Liver (tissue), 9 donors: ENCODE measurements around the gene STATH. TPM values are rescaled to one million over a fixed set of nuclear protein-coding genes. Genes with fewer than 3 reads are reported as not detected.
"Not testable (repeated sequence)": the region's sequence is repeated elsewhere in the genome, so short reads cannot be mapped to it uniquely, and the experiment has no call there.

Experiments used
- DNase-seq: peaks from one replicate; pipeline ENCODE4 v3.0.0-alpha.2; 2017; ENCODE audit warnings: low spot score
- H3K27ac ChIP-seq, 2 donors: one replicate each; pipeline ENCODE4 v1.7.0; 2013; ENCODE audit warnings: inconsistent platforms in 2 of 2, low read length in 2 of 2, control low read depth in 1 of 2, low read depth in 1 of 2, mild to moderate bottlenecking in 1 of 2
- H3K27me3 ChIP-seq, 4 donors: one replicate each; pipeline versions ENCODE4 v1.6.1 to v1.7.0; 2013; ENCODE audit warnings: low read length in 3 of 4, inconsistent platforms in 1 of 4, mild to moderate bottlenecking in 1 of 4, moderate library complexity in 1 of 4; ENCODE audit not compliant: control insufficient read depth in 4 of 4, insufficient read depth in 4 of 4
- H3K36me3 ChIP-seq, 4 donors: one replicate each; pipeline versions ENCODE4 v1.6.1 to v1.7.0; 2013; ENCODE audit warnings: low read length in 3 of 4, mild to moderate bottlenecking in 3 of 4, low read depth in 1 of 4, moderate library complexity in 1 of 4; ENCODE audit not compliant: control insufficient read depth in 4 of 4, insufficient read depth in 3 of 4
- H3K4me1 ChIP-seq, 4 donors: one replicate each; pipeline versions ENCODE4 v1.6.1 to v1.7.0; 2013; ENCODE audit warnings: low read length in 3 of 4, mild to moderate bottlenecking in 3 of 4, moderate library complexity in 1 of 4; ENCODE audit not compliant: control insufficient read depth in 4 of 4, insufficient read depth in 4 of 4
- H3K4me3 ChIP-seq, 3 donors: one replicate each; pipeline versions ENCODE4 v1.6.1 to v1.7.0; 2013; ENCODE audit warnings: low read length in 3 of 3, control low read depth in 1 of 3, low read depth in 1 of 3, mild to moderate bottlenecking in 1 of 3
- H3K9ac ChIP-seq, 2 donors: one replicate each; pipeline ENCODE4 v1.7.0; 2013; ENCODE audit warnings: low read length in 2 of 2, mild to moderate bottlenecking in 2 of 2, moderate library complexity in 2 of 2, control low read depth in 1 of 2, low read depth in 1 of 2
- H3K9me3 ChIP-seq, 4 donors: one replicate each; pipeline versions ENCODE4 v1.6.1 to v1.7.0; 2013; ENCODE audit warnings: low read length in 3 of 4; ENCODE audit not compliant: control insufficient read depth in 4 of 4
- CTCF ChIP-seq: fragments of 150-350 bp; IDR thresholded peaks from 2 replicates; pipeline ENCODE4 v1.5.1; 2017; ENCODE audit warnings: improper control_type of control experiment, low read depth, low read length; ENCODE audit not compliant: missing input control
- EGR1 ChIP-seq, 2 donors: IDR thresholded peaks; 2 replicates each; pipeline ENCODE4 v1.6.1; 2016 to 2018; ENCODE audit warnings: antibody characterized with exemption in 2 of 2, low read depth in 2 of 2
- FOXA1 ChIP-seq: IDR thresholded peaks from 2 replicates; pipeline ENCODE4 v1.6.1; 2016; ENCODE audit warnings: antibody characterized with exemption
- FOXA2 ChIP-seq: IDR thresholded peaks from 2 replicates; pipeline ENCODE4 v1.6.1; 2016; ENCODE audit warnings: antibody characterized with exemption
- GABPA ChIP-seq, 2 donors: IDR thresholded peaks in 1 of 2; conservative IDR thresholded peaks in 1 of 2; 2 replicates each; pipeline ENCODE4 v1.6.1; 2016; ENCODE audit warnings: antibody characterized with exemption in 2 of 2, mild to moderate bottlenecking in 1 of 2, moderate library complexity in 1 of 2
- HNF4A ChIP-seq, 2 donors: conservative IDR thresholded peaks; 2 replicates each; pipeline ENCODE4 v1.6.1; 2016; ENCODE audit warnings: antibody characterized with exemption in 2 of 2, mild to moderate bottlenecking in 2 of 2
- HNF4G ChIP-seq: IDR thresholded peaks from 2 replicates; pipeline ENCODE4 v1.6.1; 2016; ENCODE audit warnings: antibody characterized with exemption
- MAX ChIP-seq: IDR thresholded peaks from 2 replicates; pipeline ENCODE4 v1.6.1; 2016; ENCODE audit warnings: antibody characterized with exemption
- NR2F2 ChIP-seq: IDR thresholded peaks from 2 replicates; pipeline ENCODE4 v1.6.1; 2016; ENCODE audit warnings: antibody characterized with exemption
- RAD21 ChIP-seq, 2 donors: IDR thresholded peaks; 2 replicates each; pipeline ENCODE4 v1.6.1; 2016; ENCODE audit warnings: antibody characterized with exemption in 2 of 2, mild to moderate bottlenecking in 2 of 2
- SP1 ChIP-seq: IDR thresholded peaks from 2 replicates; pipeline ENCODE4 v1.6.1; 2018; ENCODE audit warnings: antibody characterized with exemption, mild to moderate bottlenecking
- YY1 ChIP-seq: IDR thresholded peaks from 2 replicates; pipeline ENCODE4 v1.6.1; 2016; ENCODE audit warnings: antibody characterized with exemption, mild to moderate bottlenecking
- WGBS: extraction: QIAGEN DNeasy Blood & Tissue Kit; methylation state at CpG from one replicate; pipeline ENCODE4 v1.1.7; 2013; 5-methylcytosine and 5-hydroxymethylcytosine counted together
- polyA plus RNA-seq, 2 donors: library from polyadenylated mRNA; stranded (reverse) in 1 of 2; unstranded in 1 of 2; fragments of 200-250 nt in 1 of 2; fragments of >200 nt in 1 of 2; fragmentation: Nextera tagmentation in 1 of 2; extraction: Ambion mirVana in 1 of 2; gene quantifications; one replicate each; pipeline versions ENCODE4 v1.2.1 to v1.2.3, GENCODE V29; 2013 to 2015
- total RNA-seq, 2 donors: library from RNA; depleted of rRNA; stranded (reverse); fragments of >200 nt; gene quantifications; one replicate each; pipeline ENCODE4 v1.2.3, GENCODE V29; 2014
- TF ChIP-seq, protein P1 (sequence below): IDR thresholded peaks from 2 replicates; pipeline ENCODE4 v1.6.1; 2016; ENCODE audit warnings: antibody characterized with exemption
- TF ChIP-seq, protein P2 (sequence below): IDR thresholded peaks from 2 replicates; pipeline ENCODE4 v1.6.1; 2016; ENCODE audit warnings: antibody characterized with exemption, mild to moderate bottlenecking
- TF ChIP-seq, protein P3 (sequence below): IDR thresholded peaks from 2 replicates; pipeline ENCODE4 v1.6.1; 2016; ENCODE audit warnings: antibody characterized with exemption
- donor health status: healthy.
- donor health status: healthy.
- donor health status: healthy.
- donor health status: healthy.
- donor health status: healthy.

Gene STATH
- total and polyA plus RNA-seq, 4 donors: not detected

DNA sequence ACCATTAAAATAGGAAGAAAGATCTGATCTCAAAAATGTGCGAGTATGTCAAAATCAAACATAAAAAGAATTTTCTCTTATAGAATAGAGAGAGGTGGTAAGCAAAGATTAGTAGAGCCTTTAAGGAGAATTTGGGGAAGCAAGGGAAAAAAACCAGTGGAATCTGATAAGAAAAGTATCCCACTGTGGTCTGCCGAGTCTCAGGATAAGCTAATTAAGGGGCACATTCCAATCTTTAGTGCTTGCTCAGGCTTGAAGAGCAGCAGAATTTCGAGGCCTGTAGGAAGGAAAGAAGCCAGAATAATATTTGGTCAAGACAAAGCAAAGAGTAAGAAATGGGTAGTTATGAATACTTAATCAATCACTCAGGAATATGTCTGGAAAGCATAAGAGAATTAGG, 13.0 kb downstream of the STATH start:
- no peaks in the 10 kb centered on the region for H3K27me3 ChIP-seq
- no peaks in the 10 kb centered on the region for H3K36me3 ChIP-seq
- DNase-seq: no peak
- 69% methylated on average over 3 of the region's 3 CpGs for WGBS
- H3K4me3 ChIP-seq: no peak overlapping the region
- TF ChIP-seq SP1 (no peak), FOXA1 (no peak), YY1 (no peak), NR2F2 (no peak), FOXA2 (no peak), HNF4G (no peak), HNF4A (conservative IDR thresholded peaks at IDR 0.05) (no peak), EGR1 (IDR thresholded peaks at IDR 0.05; ENCODE audit: low read depth in 2 of 2) (no peak), CTCF (no peak), MAX (no peak), RAD21 (IDR thresholded peaks at IDR 0.05) (no peak), GABPA (IDR thresholded peaks at IDR 0.05 in 1 of 2, conservative IDR thresholded peaks at IDR 0.05 in 1 of 2) (no peak)
- TF ChIP-seq, protein P1, sequence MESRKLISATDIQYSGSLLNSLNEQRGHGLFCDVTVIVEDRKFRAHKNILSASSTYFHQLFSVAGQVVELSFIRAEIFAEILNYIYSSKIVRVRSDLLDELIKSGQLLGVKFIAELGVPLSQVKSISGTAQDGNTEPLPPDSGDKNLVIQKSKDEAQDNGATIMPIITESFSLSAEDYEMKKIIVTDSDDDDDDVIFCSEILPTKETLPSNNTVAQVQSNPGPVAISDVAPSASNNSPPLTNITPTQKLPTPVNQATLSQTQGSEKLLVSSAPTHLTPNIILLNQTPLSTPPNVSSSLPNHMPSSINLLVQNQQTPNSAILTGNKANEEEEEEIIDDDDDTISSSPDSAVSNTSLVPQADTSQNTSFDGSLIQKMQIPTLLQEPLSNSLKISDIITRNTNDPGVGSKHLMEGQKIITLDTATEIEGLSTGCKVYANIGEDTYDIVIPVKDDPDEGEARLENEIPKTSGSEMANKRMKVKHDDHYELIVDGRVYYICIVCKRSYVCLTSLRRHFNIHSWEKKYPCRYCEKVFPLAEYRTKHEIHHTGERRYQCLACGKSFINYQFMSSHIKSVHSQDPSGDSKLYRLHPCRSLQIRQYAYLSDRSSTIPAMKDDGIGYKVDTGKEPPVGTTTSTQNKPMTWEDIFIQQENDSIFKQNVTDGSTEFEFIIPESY: no peak
- TF ChIP-seq, protein P2, sequence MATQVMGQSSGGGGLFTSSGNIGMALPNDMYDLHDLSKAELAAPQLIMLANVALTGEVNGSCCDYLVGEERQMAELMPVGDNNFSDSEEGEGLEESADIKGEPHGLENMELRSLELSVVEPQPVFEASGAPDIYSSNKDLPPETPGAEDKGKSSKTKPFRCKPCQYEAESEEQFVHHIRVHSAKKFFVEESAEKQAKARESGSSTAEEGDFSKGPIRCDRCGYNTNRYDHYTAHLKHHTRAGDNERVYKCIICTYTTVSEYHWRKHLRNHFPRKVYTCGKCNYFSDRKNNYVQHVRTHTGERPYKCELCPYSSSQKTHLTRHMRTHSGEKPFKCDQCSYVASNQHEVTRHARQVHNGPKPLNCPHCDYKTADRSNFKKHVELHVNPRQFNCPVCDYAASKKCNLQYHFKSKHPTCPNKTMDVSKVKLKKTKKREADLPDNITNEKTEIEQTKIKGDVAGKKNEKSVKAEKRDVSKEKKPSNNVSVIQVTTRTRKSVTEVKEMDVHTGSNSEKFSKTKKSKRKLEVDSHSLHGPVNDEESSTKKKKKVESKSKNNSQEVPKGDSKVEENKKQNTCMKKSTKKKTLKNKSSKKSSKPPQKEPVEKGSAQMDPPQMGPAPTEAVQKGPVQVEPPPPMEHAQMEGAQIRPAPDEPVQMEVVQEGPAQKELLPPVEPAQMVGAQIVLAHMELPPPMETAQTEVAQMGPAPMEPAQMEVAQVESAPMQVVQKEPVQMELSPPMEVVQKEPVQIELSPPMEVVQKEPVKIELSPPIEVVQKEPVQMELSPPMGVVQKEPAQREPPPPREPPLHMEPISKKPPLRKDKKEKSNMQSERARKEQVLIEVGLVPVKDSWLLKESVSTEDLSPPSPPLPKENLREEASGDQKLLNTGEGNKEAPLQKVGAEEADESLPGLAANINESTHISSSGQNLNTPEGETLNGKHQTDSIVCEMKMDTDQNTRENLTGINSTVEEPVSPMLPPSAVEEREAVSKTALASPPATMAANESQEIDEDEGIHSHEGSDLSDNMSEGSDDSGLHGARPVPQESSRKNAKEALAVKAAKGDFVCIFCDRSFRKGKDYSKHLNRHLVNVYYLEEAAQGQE: no peak
- TF ChIP-seq, protein P3, sequence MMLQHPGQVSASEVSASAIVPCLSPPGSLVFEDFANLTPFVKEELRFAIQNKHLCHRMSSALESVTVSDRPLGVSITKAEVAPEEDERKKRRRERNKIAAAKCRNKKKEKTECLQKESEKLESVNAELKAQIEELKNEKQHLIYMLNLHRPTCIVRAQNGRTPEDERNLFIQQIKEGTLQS: no peak
- no peak overlapping the region for H3K9ac ChIP-seq
- H3K4me1 ChIP-seq: no peaks in the 10 kb centered on the region
- H3K9me3 ChIP-seq: peaks cover 0 to 3% (median 0%) of the 10 kb centered on the region in 4 donors
- no peak overlapping the region for H3K27ac ChIP-seq

DNA sequence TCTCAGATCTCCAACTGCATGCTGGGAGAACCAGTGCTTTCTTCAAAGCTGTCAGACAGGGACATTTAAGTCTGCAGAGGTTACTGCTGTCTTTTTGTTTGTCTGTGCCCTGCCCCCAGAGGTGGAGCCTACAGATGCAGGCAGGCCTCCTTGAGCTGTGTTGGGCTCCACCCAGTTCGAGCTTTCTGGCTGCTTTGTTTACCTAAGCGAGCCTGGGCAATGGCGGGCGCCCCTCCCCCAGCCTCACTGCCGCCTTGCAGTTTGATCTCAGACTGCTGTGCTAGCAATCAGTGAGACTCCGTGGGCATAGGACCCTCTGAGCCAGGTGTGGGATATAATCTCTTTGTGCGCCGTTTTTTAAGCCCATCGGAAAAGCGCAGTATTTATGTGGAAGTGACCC, 23.2 kb downstream of the STATH start:
- not testable (repeated sequence) for H3K27me3 ChIP-seq, H3K4me3 ChIP-seq, H3K36me3 ChIP-seq, H3K4me1 ChIP-seq, H3K9me3 ChIP-seq, H3K27ac ChIP-seq, H3K9ac ChIP-seq, DNase-seq
- 77% methylated on average over 9 of the region's 10 CpGs for WGBS
